ENCODE measurements around the gene UGT1A3.
A peak's percentile ranks its signal among the peaks of the same experiment; 100 is the strongest.
"Not testable (repeated sequence)": the region's sequence is repeated elsewhere in the genome, so short reads cannot be mapped to it uniquely, and the experiment has no call there.

UGT1A3 gene

GRCh38 chr2:233708942-233709341, 19.9 kb upstream of the UGT1A3 start:
- FAIRE-seq: no peak
- no peak for TF ChIP-seq CTCF (IDR thresholded peaks at IDR 0.05; ENCODE audit: insufficient read depth, missing control alignments)
- no peak for DNase-seq (ENCODE audit: insufficient read length, low spot score)

GRCh38 chr2:233711312-233712008, 17.4 kb upstream of the UGT1A3 start:
- TF ChIP-seq CTCF (IDR thresholded peaks at IDR 0.05; ENCODE audit: insufficient read depth, missing control alignments): peak; percentile 91
- peak; percentile 26 for DNase-seq (ENCODE audit: insufficient read length, low spot score)
- no peak for FAIRE-seq

GRCh38 chr2:233712611-233713261, 16.1 kb upstream of the UGT1A3 start, which contains the start of gene UGT1A5:
TSS of gene UGT1A5 (plus strand) at chr2:233712907. CDS start at chr2:233712992, 85 bp downstream.
- no peak for FAIRE-seq
- no peak for TF ChIP-seq CTCF (IDR thresholded peaks at IDR 0.05; ENCODE audit: insufficient read depth, missing control alignments)

GRCh38 chr2:233713262-233713615, 15.6 kb upstream of the UGT1A3 start:
- no peak for DNase-seq (ENCODE audit: insufficient read length, low spot score)
- TF ChIP-seq CTCF (IDR thresholded peaks at IDR 0.05; ENCODE audit: insufficient read depth, missing control alignments): no peak
- FAIRE-seq: no peak

More at GRCh38 chr2:233712611-233713261, 16.1 kb upstream of the UGT1A3 start, which contains the start of gene UGT1A5:
- DNase-seq (ENCODE audit: insufficient read length, low spot score): no peak

- DNase-seq (ENCODE audit: insufficient read length, low spot score) (no peak), FAIRE-seq (no peak)
- no peak for TF ChIP-seq CTCF (IDR thresholded peaks at IDR 0.05; ENCODE audit: insufficient read depth, missing control alignments)
Measured at GRCh38 chr2:233714121-233714520, 14.7 kb upstream of the UGT1A3 start.

GRCh38 chr2:233718552-233718951, 10.3 kb upstream of the UGT1A3 start, which contains the start of gene UGT1A4:
TSS of gene UGT1A4 (plus strand) at chr2:233718736. CDS start at chr2:233718821, 85 bp downstream.
- no peak for TF ChIP-seq CTCF (IDR thresholded peaks at IDR 0.05; ENCODE audit: insufficient read depth, missing control alignments)
- no peak for FAIRE-seq
- no peak for DNase-seq (ENCODE audit: insufficient read length, low spot score)

- DNase-seq (ENCODE audit: insufficient read length, low spot score); FAIRE-seq: not testable (repeated sequence)
Measured at GRCh38 chr2:233736868-233737653, 8.2 kb downstream of the UGT1A3 start.
